Stimulated activated naive CD4-positive, alpha-beta T cell (primary cell): ENCODE measurements around the gene ADAMTS18.

ENCODE experiments used
- DNase-seq, 6 experiments: peaks; one replicate each; lab custom pipeline; 2025; lab: John Stamatoyannopoulos, UW

The ADAMTS18 gene

DNA sequence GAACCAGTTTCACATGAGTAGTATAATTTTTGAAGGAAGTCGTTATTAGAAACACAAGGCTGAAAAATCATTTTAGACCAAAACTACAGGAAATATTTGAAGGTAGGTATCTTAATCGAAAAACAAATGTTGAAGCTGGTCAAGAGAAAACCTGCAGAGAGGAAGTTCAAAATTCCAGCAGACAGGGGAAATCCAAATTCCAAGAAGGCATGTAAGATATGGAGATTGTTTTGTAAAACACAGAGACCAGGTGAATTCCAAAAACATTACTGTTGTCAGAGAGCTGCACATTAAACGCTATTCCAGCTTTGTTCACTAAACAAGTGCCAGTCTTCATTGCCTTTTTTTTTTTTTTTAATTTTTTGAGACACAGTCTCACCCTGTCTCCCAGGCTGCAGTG, 38.4 kb downstream of the ADAMTS18 start:
- no peak for DNase-seq

DNA sequence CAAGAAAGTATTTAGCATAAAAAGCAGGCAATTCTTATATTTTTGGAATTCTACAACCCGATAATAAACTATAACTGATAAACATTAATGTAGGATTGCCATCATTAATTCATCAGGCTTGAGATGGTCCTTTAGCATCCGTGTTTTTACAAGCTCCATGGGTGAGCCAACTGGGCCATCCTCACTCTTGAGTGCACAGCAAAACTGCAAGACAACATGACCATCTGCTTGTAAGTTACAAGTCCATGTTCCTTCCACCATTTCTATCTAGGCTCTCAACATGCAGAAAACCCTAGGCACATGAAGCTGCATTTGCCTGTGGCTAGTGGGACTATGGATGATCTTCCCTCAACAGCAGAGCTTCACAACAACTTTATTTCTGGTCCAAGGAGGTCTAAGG, 40.1 kb downstream of the ADAMTS18 start:
- no peak for DNase-seq

DNA sequence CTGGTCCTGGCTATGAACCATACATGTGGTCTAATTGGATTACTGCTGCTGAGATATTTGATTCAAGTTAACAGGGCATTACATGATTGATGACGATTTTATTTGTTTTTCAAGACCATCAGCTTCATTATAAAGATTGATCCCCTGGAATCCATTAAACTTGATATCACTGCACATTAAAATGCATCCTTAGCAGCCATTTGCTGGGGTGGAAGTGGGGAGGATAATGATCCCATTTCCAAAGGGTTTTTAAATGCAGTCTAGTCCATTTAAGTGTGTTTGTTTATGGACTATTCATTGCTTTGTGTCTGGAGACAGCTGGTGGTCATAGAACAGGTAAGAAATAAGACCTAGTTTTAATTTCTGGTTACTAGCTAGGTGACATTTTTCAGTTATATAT, 40.9 kb downstream of the ADAMTS18 start:
- DNase-seq: no peak

DNA sequence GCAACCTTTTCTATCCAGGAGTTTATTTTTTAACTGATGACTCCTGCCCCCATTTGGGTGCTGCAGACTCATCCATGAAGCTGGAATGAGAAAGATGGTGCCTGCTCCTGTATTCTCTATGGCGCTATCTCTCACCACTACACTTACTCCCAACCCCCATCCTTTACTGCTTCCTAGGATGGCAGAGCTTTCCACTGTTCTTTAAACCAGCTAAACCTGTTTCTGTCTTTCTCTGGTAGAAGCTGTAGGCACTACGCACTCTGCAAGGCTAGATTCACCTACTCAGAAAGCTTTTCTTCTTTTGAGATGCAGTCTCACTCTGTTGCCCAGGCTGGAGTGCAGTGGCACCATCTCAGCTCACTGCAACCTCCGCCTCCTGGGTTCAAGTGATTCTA, 47.0 kb downstream of the ADAMTS18 start:
- DNase-seq: no peak

DNA sequence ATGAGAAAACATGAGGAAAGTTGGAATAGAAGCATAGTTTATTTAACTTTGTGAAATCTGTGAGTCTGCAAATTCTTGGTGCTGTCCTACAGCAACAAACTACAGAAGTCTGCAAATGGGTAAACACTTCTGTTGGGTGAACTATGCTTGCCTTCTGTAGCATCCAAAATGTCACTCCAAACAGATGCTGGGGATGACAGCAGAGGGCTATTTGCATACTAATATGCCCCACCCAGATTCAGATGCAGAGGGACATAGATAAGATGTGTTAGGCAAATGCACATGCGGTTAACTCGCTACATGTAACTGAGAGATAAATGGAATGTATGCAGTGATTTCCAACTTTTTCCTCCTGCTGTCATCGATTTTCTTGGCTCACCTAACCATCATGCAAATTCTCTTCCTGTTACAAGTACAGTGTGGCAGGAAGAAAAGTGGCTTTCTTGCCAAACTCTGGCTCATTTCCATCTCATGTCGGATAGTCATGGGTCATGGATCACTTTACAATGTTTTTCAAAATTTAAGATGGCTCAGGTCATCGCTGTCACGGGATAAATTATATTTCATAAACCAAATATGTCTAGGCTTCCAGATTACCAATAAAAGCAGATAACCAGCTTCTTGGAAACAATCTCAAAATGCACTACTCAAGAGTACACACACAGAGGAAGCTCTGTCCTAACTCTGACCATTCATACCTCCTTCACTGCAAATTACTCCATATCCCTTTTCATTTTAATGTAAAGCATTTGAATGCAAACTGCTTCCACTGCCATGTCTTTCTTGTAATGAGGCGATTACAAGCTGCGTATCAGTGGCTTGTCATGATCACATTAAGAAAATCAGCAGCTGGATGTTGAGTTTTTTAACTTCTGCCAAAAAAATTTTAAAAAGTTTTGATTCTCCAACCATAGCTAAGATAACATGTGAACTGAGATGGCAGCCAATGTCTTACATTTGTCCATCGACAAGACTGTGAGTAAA, 47.7 kb downstream of the ADAMTS18 start:
- no peak for DNase-seq

DNA sequence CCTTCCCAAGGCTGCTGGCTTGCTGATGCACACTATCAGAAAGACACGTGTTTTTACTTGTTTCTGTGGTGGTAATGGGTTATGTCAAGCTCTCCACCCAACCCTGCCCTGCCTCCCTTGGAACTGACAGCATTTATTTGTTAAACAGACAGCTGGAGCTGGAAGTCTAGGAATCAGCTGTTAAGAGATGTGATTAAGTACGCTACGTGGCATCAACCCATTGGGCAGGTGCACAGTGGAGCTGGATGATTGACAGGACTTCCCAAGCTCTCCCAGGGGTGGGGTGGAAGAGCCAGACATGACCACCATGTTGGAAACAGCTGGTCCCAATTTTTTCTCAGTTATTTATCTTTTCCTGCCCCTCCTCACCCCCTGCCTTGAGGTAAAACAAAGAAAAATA, 49.4 kb downstream of the ADAMTS18 start:
- DNase-seq: no peak

DNA sequence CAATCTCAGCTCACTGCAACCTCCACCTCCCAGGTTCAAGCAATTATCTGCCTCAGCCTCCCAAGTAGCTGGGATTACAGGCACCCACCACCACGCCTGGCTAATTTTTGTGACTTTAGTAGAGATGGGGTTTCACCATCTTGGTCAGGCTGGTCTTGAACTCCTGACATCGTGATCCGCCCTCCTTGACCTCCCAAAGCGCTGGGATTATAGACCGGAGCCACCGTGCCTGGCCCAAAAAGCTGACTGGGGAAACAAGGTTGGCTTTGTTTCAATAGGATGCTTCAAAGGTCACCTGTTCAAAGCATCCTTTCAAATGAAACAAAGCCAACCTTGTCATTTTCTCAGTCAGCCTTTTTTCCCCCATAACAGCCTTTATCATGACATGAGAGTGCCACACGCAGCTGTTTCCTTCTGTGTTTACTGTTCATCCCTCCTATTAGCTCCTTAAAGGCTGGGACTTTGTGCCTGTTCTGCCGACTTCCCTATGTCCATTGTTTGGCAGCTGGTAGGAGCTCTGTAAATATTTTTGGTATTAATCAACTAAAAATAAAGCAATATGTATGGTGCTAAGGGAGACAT, 51.1 kb downstream of the ADAMTS18 start:
- DNase-seq: no peak

DNA sequence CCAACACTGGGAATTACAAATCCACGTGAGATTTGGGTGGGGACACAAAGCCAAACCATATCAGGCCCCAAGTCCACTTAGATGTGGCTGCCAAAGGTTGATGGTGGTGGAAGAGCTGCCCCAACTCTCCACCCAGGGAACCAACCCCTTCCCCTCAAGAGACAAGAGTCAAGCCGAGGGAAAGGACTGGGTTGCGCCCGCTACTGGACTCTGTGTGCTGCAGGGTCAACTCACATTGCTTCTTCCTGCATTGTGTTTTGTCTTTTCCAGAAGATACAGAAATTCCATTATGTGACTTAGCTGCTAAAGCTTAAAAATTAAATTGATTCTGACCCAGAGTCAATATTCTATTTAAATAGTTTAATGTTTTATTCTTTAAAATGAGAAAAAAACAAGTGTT, 58.5 kb downstream of the ADAMTS18 start:
- DNase-seq: no peak

DNA sequence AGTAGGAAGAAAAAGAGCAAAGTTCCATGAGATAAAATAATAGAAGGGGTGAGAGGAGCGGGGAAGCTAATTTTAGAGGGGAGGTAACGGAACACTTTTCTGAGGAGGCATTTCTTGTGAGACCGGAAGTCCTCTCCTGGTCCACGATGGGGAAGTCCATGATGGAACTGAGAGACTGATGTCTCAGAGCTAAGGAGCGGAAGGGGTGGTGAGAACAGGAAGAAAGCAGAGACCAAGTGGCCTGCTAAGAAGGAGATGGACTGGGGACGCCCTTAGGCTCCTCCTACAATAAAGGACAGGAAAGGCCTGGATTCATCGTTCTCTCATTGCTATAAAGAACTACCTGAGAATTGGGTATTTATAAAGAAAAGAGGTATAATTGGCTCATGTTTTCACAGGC, 59.4 kb downstream of the ADAMTS18 start:
- DNase-seq: no peak

DNA sequence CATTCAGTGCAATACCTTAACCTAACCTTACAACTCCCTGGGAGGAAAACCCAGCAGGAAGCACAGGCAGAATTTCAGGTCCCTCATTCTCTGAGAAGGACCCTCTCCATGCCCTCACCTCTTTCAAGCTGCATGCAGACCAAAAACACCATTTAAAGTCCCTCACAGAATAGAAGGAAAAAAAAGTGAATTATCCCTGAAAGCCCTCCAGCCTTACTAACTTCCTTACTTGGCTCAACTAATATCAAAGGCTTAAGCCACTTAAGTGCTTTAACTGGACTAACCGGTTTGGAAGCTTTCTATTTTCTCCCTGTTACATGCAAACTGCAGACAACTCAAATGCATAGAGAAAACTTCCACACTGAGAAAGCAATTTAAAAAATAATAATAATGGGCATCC, 60.5 kb downstream of the ADAMTS18 start:
- DNase-seq: no peak

DNA sequence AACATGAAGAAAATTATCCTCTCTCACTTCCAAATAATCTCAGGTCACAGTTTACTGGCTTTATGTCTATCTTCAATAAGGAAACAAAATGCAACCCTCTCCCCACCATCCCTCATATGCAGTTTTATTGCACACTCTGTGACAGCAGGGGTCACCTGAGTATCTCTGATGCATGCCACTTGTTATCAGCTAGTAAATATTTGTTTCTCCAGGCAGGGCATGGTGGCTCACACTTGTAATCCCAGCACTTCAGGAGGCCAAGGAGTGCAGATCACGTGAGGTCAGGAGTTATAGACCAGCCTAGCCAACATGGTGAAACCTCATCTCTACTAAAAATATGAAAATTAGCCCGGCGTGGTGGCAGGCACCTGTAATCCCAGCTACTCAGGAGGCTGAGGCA, 61.1 kb downstream of the ADAMTS18 start:
- DNase-seq: no peak

DNA sequence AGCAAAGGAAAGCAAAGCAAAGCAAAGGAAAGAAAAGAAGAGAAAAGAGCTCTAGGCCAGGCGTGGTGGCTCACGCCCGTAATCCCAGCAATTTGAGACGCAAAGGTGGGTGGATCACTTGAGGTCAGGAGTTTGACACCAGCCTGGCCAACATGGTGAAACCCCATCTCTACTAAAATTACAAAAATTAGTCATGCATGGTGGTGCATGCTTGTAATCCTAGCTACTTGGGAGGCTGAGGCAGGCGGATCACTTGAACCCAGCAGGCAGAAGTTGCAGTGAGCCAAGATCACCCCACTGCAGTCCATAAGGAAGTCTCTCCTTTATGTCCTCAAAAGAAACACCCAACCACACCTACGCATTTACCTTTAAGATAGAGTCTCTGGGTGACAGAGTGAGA, 70.1 kb downstream of the ADAMTS18 start:
- DNase-seq: no peak

DNA sequence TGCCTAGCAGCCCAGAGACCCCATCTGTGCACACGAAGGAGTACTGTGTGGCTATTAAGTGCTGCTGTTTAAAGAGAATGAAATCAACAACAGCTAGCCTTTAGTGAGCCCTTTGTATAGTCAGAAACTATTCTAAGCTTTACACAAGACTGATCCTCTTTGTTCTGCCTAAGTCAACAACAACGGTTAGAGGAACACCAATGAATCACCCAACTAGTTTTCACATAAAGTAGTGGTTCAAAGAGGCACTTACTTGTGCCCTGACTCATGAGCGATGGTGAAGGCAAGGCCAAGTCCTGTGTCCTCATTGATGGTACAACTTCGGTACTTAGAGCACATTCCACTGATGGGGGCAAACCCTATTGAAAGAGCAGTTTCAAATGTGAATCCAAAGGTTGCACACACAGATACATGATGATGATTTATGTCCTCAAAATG, 75.8 kb downstream of the ADAMTS18 start:
- DNase-seq: no peak

DNA sequence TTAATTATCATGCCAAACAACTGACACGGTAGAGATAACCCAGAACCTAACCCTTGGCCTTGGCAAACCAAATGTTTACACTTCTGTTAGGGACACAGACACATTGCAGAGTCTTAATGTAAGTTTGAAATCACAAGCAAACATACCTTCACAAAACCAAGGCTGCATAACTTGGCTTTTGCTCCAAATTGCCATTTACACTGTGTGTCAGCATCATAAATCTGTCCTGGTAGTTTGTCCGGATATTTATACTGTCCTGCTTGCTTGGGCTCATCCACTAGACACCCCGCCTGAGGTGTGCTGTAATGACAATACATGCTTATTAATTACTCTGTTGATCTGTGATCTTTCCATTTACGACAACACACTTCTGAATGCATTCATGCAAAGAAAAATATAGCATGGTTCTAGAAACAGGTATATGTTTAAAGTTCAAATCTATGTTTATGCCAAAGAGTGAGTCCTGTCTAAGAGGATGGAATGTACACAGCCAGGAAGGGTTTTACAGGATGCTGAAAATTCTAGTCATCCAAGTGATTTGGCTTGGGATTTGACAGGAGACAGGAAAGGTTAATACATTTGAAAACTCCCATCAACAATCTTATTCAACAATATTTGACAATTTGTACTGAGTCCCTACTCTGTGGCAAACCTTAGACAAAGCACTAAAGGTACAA, 81.1 kb downstream of the ADAMTS18 start:
- no peak for DNase-seq

DNA sequence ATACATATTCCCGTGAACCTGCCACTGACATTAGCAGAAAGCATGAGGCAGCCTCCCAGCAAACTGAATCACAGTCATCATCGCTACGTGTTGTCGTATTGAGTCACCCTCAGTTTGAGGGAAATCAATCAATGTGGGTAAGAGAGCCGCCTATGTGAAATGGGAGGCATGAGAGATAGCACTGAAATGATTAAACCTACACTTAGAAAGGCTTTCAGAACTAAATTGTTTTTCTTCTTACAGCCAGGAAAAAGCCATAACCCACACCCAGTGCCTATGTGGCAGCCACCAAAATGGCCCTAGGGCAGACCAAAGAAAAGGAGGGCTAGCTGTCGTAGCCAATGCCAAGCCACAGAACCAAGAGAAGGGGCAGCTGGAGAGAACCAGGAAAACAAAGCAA, 90.5 kb downstream of the ADAMTS18 start:
- DNase-seq: no peak

DNA sequence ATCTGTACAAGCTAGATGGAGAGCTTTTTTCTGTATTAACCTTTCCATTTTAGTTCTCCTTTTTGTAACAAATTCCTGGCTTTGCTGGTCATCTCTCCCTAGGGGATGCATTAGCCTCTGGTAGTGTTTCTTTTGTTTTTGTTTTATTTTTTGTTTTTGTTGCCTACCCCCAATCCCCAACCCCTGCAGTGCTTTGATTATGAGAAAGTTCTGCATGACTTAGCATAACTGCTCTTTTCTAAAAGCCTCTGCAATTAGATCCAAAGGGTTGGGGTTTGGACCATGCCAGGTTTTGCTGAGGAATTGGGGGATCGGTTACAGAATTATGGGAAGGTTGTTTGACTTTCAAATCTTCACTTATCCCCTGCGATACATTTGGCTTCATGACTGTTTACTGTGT, 98.2 kb downstream of the ADAMTS18 start:
- DNase-seq: no peak

DNA sequence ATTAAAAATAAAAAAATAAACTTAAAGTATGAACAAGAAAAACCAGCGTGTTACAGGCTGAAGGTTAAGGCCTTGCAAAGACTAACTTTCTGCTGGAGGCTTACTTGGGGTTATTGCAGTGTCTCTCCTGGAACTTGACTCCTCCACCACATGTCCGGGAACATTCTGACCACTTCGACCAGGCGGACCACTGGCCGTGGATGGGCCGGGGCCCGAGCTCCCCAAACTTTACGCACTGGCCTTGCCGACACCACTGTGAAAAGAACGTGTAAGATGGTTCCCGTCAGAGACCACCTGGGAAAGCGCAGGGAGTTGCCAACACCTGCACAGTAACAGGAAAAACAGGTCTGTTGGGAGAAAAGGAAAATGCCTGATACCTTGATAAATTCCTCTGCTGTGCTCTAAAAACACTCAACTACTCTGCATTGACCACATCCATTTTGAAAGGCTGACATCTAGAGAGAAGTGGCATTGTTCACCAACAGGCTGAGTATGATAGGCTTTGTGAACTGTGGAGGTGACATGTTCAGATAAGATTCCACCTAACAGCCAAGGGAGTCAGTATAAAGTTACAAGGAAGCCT, 99.1 kb downstream of the ADAMTS18 start:
- DNase-seq: no peak

DNA sequence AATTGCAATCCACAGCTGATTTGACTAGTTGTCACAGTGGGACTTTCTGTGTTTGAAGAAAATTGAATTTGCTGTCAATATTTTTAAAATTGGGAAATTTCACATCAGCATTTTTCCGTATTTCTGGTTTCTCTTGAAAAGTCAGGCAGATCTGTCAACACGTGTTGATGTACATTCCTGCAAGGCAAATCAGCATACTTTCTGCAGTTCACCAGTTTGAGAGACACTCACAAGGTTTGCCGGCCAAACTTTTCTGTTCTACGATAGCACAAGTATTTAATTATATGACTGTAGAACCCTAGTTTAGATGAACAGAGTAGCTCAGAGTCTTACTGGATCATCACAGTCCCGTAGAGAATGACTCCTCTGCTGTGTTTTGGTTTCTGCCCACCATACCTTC, 102.0 kb downstream of the ADAMTS18 start:
- DNase-seq: no peak

DNA sequence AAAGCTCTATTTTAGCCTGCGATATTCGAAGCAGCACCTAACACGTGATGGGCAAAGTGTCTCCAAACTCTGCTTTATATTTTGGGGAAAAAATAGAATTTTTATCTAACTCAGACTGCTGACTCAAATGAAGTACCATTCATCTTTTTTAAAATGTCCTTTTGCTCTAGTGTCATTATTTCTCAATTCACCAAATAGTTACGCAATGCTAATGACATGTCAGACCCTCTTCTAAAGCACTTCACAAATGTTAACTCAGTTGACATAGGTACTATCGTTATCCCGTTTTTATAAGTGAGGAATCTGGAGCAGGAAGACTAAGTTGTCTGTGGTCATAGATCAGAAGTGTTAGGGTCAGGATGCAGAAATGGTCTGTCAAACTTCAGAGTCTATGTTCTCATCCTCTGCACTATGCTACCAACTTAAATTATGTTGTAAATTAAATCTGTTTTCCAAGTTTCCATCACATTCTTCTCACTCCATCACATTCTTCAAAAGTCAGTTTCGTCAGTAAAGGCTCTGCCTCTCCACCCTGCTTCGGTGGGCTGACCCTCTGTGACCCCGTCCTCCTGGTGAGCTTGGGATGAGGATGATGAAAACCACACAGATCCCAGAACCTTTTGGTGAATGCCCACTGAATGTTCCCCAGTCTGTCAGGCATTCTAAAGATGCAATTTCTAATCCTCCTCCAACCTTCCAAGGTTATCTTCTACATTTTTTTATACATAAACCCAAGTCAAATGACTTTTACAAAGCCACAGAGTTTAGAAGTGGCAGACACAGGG, 102.8 kb downstream of the ADAMTS18 start:
- no peak for DNase-seq

DNA sequence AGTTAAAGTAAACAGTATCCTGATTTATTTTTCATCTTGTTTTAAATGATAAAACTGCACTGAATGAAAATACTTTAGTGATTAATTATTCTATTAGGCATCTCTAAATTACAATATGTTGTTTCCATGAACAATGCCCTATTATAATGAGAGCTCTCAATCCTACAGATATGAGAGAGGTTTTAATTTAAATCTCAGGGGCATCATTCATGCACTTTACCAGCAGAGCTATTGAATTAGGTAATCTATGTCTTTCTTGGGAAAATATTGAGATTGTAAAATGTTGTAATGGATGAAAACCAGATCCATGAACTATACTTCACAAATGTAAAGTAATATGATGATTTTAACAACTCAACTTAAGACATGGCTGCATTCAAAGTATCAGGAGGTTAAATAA, 103.8 kb downstream of the ADAMTS18 start:
- DNase-seq: no peak

DNA sequence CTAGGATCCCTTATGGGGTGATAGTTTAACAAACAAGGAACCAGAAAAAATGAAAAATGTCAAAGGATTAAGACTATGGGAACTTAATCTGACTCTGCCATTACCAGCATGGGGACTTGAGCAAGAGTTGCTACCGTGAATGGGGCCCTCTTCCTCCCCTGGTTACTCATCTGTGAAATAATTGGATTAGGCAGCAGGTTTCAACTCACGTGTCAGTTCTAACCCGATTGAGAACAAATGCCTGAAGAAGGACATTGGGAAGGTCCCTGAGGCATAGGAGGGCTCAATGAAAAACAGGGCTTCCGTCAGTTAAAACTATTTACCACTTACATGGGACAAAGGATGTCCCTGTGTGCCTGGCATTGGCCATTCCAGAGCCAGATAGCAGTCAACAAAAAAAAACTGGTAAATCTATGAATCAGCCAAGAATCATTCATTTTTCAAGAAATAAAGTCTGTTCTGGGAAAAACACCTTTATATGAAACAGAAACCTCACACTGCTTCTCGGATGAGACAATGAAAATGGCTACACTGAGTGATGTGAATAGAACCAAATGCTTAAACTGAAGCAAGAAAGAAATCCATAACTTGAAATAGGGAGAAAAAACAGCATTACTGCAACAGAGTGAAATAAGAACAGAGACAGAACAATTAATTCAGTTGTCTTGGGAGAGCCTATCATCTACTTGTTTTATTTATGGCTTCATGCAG, 104.3 kb downstream of the ADAMTS18 start:
- DNase-seq: no peak
